Chondrocyte (in vitro differentiated cells): ENCODE measurements around the gene KIAA0232. TPM values are rescaled to one million over a fixed set of nuclear protein-coding genes. Genes with fewer than 3 reads are reported as not detected.

Source experiments
- DNase-seq: peaks from one replicate; pipeline ENCODE4 v3.0.0; 2021; ENCODE audit warnings: mixed read lengths, low spot score
- H3K27ac Mint-ChIP-seq: one replicate; pipeline ENCODE4 v1.8.0; 2021; ENCODE audit warnings: mild to moderate bottlenecking, moderate library complexity, mixed read lengths; ENCODE audit not compliant: unreplicated experiment
- H3K27me3 Mint-ChIP-seq: 2 replicates; pipeline ENCODE4 v1.8.0; 2021; ENCODE audit warnings: low read depth, mixed read lengths
- H3K36me3 Mint-ChIP-seq: 2 replicates; pipeline ENCODE4 v1.8.0; 2021; ENCODE audit warnings: low read depth, mixed read lengths
- H3K4me1 Mint-ChIP-seq: 2 replicates; pipeline ENCODE4 v1.8.0; 2021; ENCODE audit warnings: low read depth, mild to moderate bottlenecking, mixed read lengths
- H3K4me3 Mint-ChIP-seq: one replicate; pipeline ENCODE4 v1.8.0; 2021; ENCODE audit warnings: mild to moderate bottlenecking, moderate library complexity, mixed read lengths; ENCODE audit not compliant: unreplicated experiment
- H3K9me3 Mint-ChIP-seq: 2 replicates; pipeline ENCODE4 v1.8.0; 2021; ENCODE audit warnings: low read depth, mixed read lengths
- total RNA-seq: library from RNA; stranded (reverse); gene quantifications from 3 replicates; pipeline ENCODE4 v1.2.1, GENCODE V29; 2021
- TF ChIP-seq, protein P1 (sequence below): fragments of 200-600 bp; sonication (generic); IDR thresholded peaks from 2 replicates; pipeline ENCODE4 v1.5.0; 2021; ENCODE audit warnings: antibody characterized with exemption, mild to moderate bottlenecking, moderate library complexity

KIAA0232 gene
- total RNA-seq, 1 donor from 2014 or later = 24.7 TPM

DNA sequence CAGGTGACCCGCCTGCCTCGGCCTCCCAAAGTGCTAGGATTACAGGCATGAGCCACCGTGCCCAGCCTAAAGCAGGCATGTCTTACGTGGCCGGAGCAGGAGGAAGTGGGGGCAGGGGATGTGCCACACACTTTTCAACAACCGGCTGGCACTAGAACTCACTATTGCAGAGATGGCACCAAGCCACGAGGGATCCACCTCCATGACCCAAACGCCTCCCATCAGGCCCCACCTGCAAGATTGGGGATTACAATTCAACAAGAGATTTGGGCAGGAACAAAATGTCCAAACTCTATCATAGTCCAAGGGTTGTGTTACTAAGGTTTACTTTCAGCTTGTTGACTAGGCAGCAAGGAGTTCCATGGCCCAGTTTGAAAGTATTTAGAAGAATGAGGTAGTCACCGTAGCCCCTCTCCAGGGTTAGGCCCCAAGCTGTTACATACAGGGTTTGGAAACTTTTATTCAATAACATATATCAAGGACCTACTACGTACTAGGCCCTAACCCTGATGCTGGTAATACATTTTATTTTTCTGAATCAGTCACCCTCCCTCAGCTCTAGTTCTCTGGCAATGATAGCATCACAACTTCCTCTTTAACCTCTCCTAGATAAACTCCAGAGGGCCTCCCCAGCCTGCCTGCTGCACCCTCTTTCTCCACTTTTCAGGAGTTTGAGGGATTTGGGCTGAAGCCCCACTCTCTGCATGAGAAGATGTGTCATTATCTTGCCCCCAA lies 109.1 kb downstream of the KIAA0232 start:
- Mint-ChIP-seq H3K4me1 (peaks cover 33% of the 10 kb centered on the region), H3K36me3 (no peaks in the 10 kb centered on the region), H3K9me3 (peaks cover 2% of the 10 kb centered on the region), H3K27ac (peak overlapping the region; percentile 76), H3K27me3 (no peaks in the 10 kb centered on the region), H3K4me3 (no peak overlapping the region)
- DNase-seq = peak; percentile 35
- TF ChIP-seq, protein P1, sequence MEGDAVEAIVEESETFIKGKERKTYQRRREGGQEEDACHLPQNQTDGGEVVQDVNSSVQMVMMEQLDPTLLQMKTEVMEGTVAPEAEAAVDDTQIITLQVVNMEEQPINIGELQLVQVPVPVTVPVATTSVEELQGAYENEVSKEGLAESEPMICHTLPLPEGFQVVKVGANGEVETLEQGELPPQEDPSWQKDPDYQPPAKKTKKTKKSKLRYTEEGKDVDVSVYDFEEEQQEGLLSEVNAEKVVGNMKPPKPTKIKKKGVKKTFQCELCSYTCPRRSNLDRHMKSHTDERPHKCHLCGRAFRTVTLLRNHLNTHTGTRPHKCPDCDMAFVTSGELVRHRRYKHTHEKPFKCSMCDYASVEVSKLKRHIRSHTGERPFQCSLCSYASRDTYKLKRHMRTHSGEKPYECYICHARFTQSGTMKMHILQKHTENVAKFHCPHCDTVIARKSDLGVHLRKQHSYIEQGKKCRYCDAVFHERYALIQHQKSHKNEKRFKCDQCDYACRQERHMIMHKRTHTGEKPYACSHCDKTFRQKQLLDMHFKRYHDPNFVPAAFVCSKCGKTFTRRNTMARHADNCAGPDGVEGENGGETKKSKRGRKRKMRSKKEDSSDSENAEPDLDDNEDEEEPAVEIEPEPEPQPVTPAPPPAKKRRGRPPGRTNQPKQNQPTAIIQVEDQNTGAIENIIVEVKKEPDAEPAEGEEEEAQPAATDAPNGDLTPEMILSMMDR = no peak

DNA sequence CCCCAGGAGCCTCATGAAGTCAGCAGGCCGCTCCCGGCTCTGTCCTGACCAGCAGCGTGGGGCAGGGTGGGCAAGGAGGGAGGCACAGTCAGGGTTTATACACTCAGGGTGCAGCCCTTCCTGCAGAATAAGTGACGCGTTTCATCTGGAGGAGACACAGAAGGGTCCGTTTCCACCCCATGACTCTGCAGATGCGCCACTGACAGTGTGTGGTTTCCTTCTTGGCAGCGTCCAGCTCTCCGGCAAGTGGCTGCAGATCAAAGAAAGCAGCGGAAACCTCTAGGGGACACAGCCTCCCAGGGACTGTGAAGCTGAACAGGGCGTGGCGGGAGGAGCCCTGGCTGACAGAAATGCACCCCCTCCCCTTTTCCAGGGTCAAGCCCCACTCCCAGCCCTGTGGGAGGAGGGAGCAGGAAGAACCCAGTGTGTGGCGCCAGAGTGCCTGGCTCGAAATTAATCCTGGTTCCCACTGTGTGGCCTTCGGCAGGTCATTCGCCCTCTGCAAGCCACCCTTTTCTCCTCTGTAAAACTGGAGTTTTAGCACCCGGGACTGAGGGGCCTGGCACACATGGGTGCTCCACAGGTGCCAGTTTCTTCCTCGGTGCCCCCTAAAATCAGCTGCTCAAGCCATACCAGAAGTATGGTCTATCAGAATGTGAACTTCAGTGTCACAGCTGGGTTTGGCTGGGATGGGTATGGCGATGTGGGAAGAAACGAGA lies 109.8 kb downstream of the KIAA0232 start:
- Mint-ChIP-seq H3K4me1 (peaks cover 32% of the 10 kb centered on the region), H3K27ac (peak overlapping the region; percentile 76)
- no peak for DNase-seq

DNA sequence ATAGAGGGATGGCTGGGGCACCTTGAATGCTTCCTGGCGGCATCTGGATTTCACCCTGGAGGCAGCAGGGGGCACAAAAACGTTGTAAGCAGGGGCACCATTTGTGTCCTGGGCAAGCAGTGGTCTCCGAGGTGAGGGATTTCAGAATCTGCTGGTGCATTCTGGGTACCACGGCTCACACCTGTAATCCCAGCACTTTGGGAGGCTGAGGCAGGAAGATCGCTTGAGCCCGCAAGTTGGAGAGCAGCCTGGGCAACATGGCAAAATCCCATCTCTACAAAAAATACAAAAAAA lies 110.3 kb downstream of the KIAA0232 start:
- H3K27ac Mint-ChIP-seq = no peak overlapping the region
- H3K27me3 Mint-ChIP-seq = no peaks in the 10 kb centered on the region
- H3K36me3 Mint-ChIP-seq = no peaks in the 10 kb centered on the region
- peaks cover 34% of the 10 kb centered on the region for H3K4me1 Mint-ChIP-seq
- H3K4me3 Mint-ChIP-seq = no peak overlapping the region
- peaks cover 2% of the 10 kb centered on the region for H3K9me3 Mint-ChIP-seq
- DNase-seq = no peak
- TF ChIP-seq, protein P1 = no peak

More for the DNA sequence above, 109.8 kb downstream of the KIAA0232 start:
- Mint-ChIP-seq H3K9me3 (peaks cover 2% of the 10 kb centered on the region), H3K4me3 (no peak overlapping the region), H3K36me3 (no peaks in the 10 kb centered on the region), H3K27me3 (no peaks in the 10 kb centered on the region)
- TF ChIP-seq, protein P1 = peak; percentile 64

DNA sequence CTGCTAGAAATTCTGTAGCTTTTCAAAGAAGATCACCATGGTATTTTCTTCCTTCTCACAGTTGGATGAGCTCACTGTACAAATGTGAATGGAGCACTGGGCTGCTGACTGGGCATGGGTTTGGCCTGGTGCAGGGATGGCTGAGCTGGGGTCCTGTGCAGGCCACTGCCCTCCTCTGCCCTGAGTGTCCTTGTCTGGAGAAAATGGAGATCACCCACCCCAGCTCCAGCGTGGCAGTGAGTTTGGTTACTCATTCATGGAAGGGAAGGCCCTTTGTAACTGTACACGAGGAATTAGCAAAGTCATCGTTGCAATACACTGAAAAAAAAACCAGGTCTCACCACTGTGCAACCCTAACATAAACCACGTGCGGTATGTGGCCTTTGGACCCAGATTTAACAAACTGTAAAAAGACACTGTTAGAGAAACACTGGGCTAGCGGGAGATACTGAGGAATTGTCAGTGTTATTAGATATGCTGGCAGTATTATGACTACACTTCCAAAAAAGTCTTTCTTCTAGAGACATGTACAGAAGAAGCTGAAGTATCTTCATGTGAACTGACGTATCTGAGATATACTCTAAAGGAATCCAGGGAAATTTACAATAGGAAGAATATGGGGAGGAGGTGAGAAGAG lies 111.0 kb downstream of the KIAA0232 start:
- H3K4me1 Mint-ChIP-seq = peaks cover 34% of the 10 kb centered on the region
- H3K36me3 Mint-ChIP-seq = no peaks in the 10 kb centered on the region
- TF ChIP-seq, protein P1 = no peak
- DNase-seq = no peak
- peak overlapping the region; percentile 88 for H3K27ac Mint-ChIP-seq
- H3K27me3 Mint-ChIP-seq = no peaks in the 10 kb centered on the region
- no peak overlapping the region for H3K4me3 Mint-ChIP-seq
- H3K9me3 Mint-ChIP-seq = peaks cover 2% of the 10 kb centered on the region

DNA sequence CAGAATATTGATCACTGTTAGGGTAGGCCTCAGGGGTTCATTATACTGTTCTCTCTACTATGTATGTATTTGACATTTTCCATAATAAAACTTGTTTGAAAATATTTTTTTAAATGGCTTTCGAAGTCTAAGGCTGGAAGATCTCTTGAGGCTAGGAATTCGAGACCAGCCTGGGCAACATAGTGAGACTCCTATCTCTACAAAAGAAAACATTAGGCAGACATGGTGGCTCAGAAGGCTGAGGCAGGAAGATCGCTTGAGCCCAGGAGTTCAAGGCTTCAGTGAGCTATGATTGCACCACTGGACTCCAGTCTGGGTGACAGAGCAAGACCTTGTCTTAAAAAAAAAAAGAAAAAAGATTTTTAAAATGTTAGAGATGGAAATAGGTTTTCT lies 111.6 kb downstream of the KIAA0232 start:
- no peaks in the 10 kb centered on the region for H3K36me3 Mint-ChIP-seq
- peak overlapping the region; percentile 88 for H3K27ac Mint-ChIP-seq
- TF ChIP-seq, protein P1 = no peak
- peaks cover 34% of the 10 kb centered on the region for H3K4me1 Mint-ChIP-seq
- H3K9me3 Mint-ChIP-seq = peaks cover 2% of the 10 kb centered on the region
- H3K4me3 Mint-ChIP-seq = no peak overlapping the region
- no peak for DNase-seq
- H3K27me3 Mint-ChIP-seq = no peaks in the 10 kb centered on the region
